RWPE2 (cell line): ENCODE measurements around the gene UTS2B.
A peak's percentile ranks its signal among the peaks of the same experiment; 100 is the strongest.

Experiments used
- ATAC-seq: fragments of 200-7000 bp; cut with Tn5 transposase; 3 replicates; pipeline ENCODE4 v1.9.1; 2021; ENCODE audit warnings: low read depth
- DNase-seq: peaks from one replicate; pipeline ENCODE4 v3.0.0-alpha.2; 2020; ENCODE audit warnings: low spot score
- H3K27ac ChIP-seq: fragments of 450-650 bp; 2 replicates; pipeline ENCODE4 v1.5.1; 2017; ENCODE audit warnings: mild to moderate bottlenecking; ENCODE audit not compliant: poor library complexity, severe bottlenecking
- H3K27me3 ChIP-seq: fragments of 250-450 bp; sonication (Bioruptor Pico); 2 replicates; pipeline ENCODE4 v1.5.1; 2021; ENCODE audit warnings: mild to moderate bottlenecking, moderate library complexity; ENCODE audit not compliant: insufficient read depth, poor library complexity, severe bottlenecking
- H3K36me3 ChIP-seq: fragments of 250-450 bp; sonication (Bioruptor Pico); 2 replicates; pipeline ENCODE4 v1.5.1; 2020; ENCODE audit warnings: low read depth, mild to moderate bottlenecking, moderate library complexity
- H3K4me1 ChIP-seq: fragments of 250-450 bp; sonication (Bioruptor Pico); 2 replicates; pipeline ENCODE4 v1.5.1; 2021; ENCODE audit warnings: mild to moderate bottlenecking, moderate library complexity; ENCODE audit not compliant: insufficient read depth, poor library complexity, severe bottlenecking
- H3K4me3 ChIP-seq: fragments of 250-450 bp; sonication (Bioruptor Pico); 2 replicates; pipeline ENCODE4 v1.5.1; 2021; ENCODE audit warnings: mild to moderate bottlenecking, moderate library complexity; ENCODE audit not compliant: severe bottlenecking
- H3K9me3 ChIP-seq: fragments of 250-450 bp; sonication (Bioruptor Pico); 2 replicates; pipeline ENCODE4 v1.5.1; 2021; ENCODE audit warnings: mild to moderate bottlenecking, moderate library complexity; ENCODE audit not compliant: severe bottlenecking
- TF ChIP-seq, protein P1 (sequence below): fragments of 450-650 bp; IDR thresholded peaks from one replicate; pipeline ENCODE4 v1.5.1; 2017; ENCODE audit warnings: mild to moderate bottlenecking, moderate library complexity; ENCODE audit not compliant: poor library complexity, severe bottlenecking

The UTS2B gene

DNA sequence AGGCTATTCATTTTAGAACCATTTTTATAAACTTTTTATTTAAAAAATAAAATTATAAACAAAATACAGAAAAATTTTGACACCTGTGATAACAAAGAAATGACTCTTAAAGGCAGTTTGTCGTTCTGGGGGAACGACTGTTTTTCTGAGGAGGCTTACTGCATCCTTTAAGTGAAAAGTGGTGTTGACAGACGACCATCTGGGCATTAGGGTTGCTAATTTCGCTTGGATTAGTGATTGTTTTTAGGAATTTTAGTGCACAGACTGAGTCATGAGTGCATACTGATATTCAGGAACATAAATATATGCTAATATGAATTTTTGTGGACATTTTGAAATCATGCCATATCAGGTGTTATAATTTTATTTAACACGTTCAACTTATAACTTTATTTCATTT lies 102.8 kb downstream of the UTS2B start:
- ATAC-seq (no peak), DNase-seq (no peak)
- Histone ChIP-seq H3K4me1 (no peaks in the 10 kb centered on the region), H3K4me3 (no peak overlapping the region), H3K27ac (no peak overlapping the region), H3K36me3 (no peaks in the 10 kb centered on the region), H3K27me3 (no peaks in the 10 kb centered on the region), H3K9me3 (no peaks in the 10 kb centered on the region)
- TF ChIP-seq, protein P1, sequence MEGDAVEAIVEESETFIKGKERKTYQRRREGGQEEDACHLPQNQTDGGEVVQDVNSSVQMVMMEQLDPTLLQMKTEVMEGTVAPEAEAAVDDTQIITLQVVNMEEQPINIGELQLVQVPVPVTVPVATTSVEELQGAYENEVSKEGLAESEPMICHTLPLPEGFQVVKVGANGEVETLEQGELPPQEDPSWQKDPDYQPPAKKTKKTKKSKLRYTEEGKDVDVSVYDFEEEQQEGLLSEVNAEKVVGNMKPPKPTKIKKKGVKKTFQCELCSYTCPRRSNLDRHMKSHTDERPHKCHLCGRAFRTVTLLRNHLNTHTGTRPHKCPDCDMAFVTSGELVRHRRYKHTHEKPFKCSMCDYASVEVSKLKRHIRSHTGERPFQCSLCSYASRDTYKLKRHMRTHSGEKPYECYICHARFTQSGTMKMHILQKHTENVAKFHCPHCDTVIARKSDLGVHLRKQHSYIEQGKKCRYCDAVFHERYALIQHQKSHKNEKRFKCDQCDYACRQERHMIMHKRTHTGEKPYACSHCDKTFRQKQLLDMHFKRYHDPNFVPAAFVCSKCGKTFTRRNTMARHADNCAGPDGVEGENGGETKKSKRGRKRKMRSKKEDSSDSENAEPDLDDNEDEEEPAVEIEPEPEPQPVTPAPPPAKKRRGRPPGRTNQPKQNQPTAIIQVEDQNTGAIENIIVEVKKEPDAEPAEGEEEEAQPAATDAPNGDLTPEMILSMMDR: no peak

DNA sequence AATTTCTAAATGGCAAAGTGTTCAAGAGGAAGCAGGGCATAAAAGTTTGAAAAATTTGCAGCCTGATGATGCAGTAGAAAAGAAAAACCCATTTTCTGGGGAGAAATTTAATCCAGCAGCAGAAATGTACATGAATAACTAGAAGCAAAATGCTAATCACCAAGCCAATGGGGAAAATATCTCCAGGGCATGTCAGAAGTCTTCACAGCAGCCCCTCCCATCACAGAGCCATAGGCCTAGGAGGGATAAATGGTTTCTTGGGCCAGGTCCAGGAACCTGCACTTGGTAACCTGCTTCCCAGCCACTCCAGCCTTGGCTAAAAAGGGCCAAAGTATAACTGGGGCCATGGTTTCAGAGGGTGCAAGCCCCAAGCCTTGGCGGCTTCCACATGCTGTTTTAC lies 108.7 kb downstream of the UTS2B start:
- Histone ChIP-seq H3K9me3 (no peaks in the 10 kb centered on the region), H3K27ac (no peak overlapping the region), H3K4me3 (no peak overlapping the region), H3K4me1 (no peaks in the 10 kb centered on the region), H3K27me3 (no peaks in the 10 kb centered on the region), H3K36me3 (no peaks in the 10 kb centered on the region)
- DNase-seq (no peak), ATAC-seq (no peak)
- TF ChIP-seq, protein P1: no peak

- TF ChIP-seq, protein P1: peak; percentile 34
- H3K27ac ChIP-seq: no peak overlapping the region
- H3K4me3 ChIP-seq: no peak overlapping the region
- no peak for ATAC-seq
- no peaks in the 10 kb centered on the region for H3K27me3 ChIP-seq
- no peaks in the 10 kb centered on the region for H3K4me1 ChIP-seq
- H3K36me3 ChIP-seq: no peaks in the 10 kb centered on the region
- no peaks in the 10 kb centered on the region for H3K9me3 ChIP-seq
- no peak for DNase-seq
These were observed 109.4 kb downstream of the UTS2B start for GRCh38 chr3:191220908-191221307.

- TF ChIP-seq, protein P1: no peak
- DNase-seq (no peak), ATAC-seq (no peak)
- Histone ChIP-seq H3K9me3 (no peaks in the 10 kb centered on the region), H3K27me3 (no peaks in the 10 kb centered on the region), H3K36me3 (no peaks in the 10 kb centered on the region), H3K4me1 (no peaks in the 10 kb centered on the region), H3K27ac (no peak overlapping the region), H3K4me3 (no peak overlapping the region)
These were observed 113.0 kb downstream of the UTS2B start for GRCh38 chr3:191217301-191217700.
